ENCODE measurements around the gene PGC. TPM values are rescaled to one million over a fixed set of nuclear protein-coding genes. Genes with fewer than 3 reads are reported as not detected.
A peak's percentile ranks its signal among the peaks of the same experiment; 100 is the strongest.

Gene PGC
- total and polyA plus RNA-seq, 10 donors = 0.26 to 0.74 (median 0.48) TPM; not detected in 7

DNA sequence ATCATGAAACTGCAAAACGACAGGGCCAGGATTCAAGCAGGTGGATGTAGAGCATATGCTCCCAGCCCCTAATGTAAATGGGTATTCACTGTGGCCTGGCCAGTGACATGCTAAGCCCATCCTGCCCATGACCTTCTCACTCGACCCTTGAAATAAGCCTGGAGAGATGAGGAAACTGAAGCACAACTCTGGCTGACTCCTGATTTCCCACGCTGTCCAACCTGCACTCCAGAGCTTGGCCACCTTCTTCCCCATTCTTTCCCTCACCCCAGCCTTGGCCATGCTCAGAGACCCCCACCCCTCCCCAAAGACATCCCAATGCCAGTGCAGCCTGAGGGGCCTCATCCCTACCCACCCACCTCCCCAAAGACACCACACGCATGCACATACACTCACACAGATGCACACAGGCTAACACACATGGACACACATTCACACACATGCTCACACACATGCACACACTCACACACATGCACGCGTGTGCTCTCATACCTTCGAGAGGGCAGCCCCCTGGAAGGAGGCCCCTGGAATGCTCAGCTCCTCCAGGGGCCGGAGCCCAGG lies 24.1 kb downstream of the PGC start:
- H3K27me3 ChIP-seq (replicated peaks in 1 of 7) = no peaks in the 10 kb centered on the region
- intact Hi-C loops (cut with DNase I; ENCODE audit: low total_unique reads) = no loop called here
- 29 to 43% (median 33%) methylated on average over 8 of the region's 8 CpGs for whole genome bisulfite sequencing, 5 donors
- TF ChIP-seq POLR2A (IDR thresholded peaks at IDR 0.05) = no peak
- TF ChIP-seq, protein P1, sequence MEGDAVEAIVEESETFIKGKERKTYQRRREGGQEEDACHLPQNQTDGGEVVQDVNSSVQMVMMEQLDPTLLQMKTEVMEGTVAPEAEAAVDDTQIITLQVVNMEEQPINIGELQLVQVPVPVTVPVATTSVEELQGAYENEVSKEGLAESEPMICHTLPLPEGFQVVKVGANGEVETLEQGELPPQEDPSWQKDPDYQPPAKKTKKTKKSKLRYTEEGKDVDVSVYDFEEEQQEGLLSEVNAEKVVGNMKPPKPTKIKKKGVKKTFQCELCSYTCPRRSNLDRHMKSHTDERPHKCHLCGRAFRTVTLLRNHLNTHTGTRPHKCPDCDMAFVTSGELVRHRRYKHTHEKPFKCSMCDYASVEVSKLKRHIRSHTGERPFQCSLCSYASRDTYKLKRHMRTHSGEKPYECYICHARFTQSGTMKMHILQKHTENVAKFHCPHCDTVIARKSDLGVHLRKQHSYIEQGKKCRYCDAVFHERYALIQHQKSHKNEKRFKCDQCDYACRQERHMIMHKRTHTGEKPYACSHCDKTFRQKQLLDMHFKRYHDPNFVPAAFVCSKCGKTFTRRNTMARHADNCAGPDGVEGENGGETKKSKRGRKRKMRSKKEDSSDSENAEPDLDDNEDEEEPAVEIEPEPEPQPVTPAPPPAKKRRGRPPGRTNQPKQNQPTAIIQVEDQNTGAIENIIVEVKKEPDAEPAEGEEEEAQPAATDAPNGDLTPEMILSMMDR (IDR thresholded peaks at IDR 0.05 in 8 of 11, conservative IDR thresholded peaks at IDR 0.05 in 3 of 11) = no peak
- no peak for TF ChIP-seq POLR2AphosphoS5 (IDR thresholded peaks at IDR 0.05)
- H3K4me3 ChIP-seq = peak overlapping the region; percentile 9 to 74 (median 40)
- peak overlapping the region; percentile 80 to 100 (median 94) for H3K27ac ChIP-seq
- peaks cover 0 to 24% (median 0%) of the 10 kb centered on the region in 6 donors for H3K36me3 ChIP-seq
- peaks cover 42 to 100% (median 98%) of the 10 kb centered on the region in 6 donors for H3K4me1 ChIP-seq
- no peak for DNase-seq
- no peaks in the 10 kb centered on the region for H3K9me3 ChIP-seq

DNA sequence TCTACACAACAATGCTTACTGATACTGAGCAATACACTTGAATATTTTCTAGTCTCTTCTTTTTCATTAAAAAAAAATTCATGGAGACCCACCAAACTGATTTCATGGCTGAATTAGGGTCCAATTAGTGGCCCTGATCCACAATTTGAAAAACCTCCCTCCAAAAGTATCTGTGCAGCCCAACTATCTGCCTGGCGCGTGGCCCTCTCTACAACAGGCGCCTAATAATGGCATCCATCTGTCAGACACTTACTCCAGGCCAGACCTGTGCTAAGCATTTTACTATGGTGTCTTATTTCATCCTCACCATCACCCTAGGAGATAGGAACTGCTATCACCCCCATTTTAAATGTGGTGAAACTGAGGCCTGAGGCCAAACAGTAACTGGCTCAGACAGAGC lies 25.8 kb downstream of the PGC start:
- DNase-seq = no peak
- Histone ChIP-seq H3K4me1 (peaks cover 44 to 100% (median 98%) of the 10 kb centered on the region in 6 donors), H3K9me3 (no peaks in the 10 kb centered on the region), H3K27ac (peak overlapping the region in 5 of 8 donors; percentile 4 to 100 (median 99)), H3K36me3 (peaks cover 0 to 20% (median 0%) of the 10 kb centered on the region in 6 donors), H3K4me3 (peak overlapping the region in 4 of 8 donors; percentile 42 to 74 (median 48)), H3K27me3 (replicated peaks in 1 of 7) (no peaks in the 10 kb centered on the region)
- WGBS, 5 donors = 94 to 99% (median 95%) methylated on average over 3 of the region's 3 CpGs
- TF ChIP-seq, protein P1 (IDR thresholded peaks at IDR 0.05 in 8 of 11, conservative IDR thresholded peaks at IDR 0.05 in 3 of 11) = no peak
- TF ChIP-seq POLR2AphosphoS5 (IDR thresholded peaks at IDR 0.05) = no peak
- TF ChIP-seq POLR2A (IDR thresholded peaks at IDR 0.05) = no peak
- intact Hi-C loops (cut with DNase I; ENCODE audit: low total_unique reads) = no loop called here

DNA sequence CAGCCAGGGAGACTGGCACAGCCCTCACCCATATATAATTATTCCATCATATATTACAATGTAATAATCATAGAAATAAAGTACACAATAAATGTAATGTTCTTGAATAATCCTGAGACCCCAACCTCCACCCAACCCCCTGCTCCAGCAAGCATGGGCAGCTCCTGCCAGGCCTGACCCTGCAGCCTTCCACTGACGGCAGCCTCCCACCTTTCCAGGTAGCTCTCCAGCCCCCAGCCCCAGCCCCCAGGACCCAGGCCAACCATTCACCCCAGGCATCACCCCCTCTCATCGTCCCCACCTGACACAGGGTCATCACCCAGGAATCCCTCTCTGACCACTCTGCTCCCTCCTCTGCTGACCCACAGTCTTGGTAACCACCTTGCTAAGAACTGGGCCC lies 26.4 kb downstream of the PGC start:
- Histone ChIP-seq H3K9me3 (no peaks in the 10 kb centered on the region), H3K36me3 (peaks cover 0 to 17% (median 0%) of the 10 kb centered on the region in 6 donors), H3K4me1 (peaks cover 48 to 100% (median 98%) of the 10 kb centered on the region in 6 donors), H3K4me3 (peak overlapping the region in 2 of 8 donors; percentile 13 to 74), H3K27me3 (replicated peaks in 1 of 7) (no peaks in the 10 kb centered on the region), H3K27ac (peak overlapping the region in 5 of 8 donors; percentile 15 to 100 (median 99))
- no peak for DNase-seq
- WGBS, 5 donors = 77 to 100% (median 87%) methylated on average over 2 of the region's 2 CpGs
- intact Hi-C loops (cut with DNase I; ENCODE audit: low total_unique reads) = no loop called here
- TF ChIP-seq POLR2AphosphoS5 (IDR thresholded peaks at IDR 0.05) (no peak), POLR2A (IDR thresholded peaks at IDR 0.05) (no peak)
- TF ChIP-seq, protein P1 (IDR thresholded peaks at IDR 0.05 in 8 of 11, conservative IDR thresholded peaks at IDR 0.05 in 3 of 11) = no peak

DNA sequence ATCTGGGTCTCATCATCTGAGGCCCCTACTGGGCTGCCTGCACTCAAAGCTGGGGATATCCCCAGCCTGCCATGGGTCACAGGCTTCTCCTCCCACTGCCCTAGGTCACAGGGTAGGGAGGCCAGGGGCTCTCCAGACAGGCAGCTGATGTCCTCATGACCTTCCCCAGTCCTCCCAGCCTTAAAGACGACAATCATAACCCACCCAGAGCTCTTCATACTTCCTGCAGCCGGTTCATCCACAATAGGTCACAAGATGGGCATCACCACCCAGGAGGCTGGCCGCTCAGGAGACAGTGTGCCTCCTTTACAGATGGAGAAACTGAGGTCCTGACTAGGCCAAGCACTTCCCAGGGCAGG lies 27.0 kb downstream of the PGC start:
- peaks cover 0 to 17% (median 0%) of the 10 kb centered on the region in 6 donors for H3K36me3 ChIP-seq
- H3K27ac ChIP-seq = peak overlapping the region in 7 of 8 donors; percentile 15 to 100 (median 54)
- TF ChIP-seq POLR2AphosphoS5 (IDR thresholded peaks at IDR 0.05) (peak in 1 of 3 donors; percentile 15), POLR2A (IDR thresholded peaks at IDR 0.05) (no peak)
- H3K27me3 ChIP-seq (replicated peaks in 1 of 7) = no peaks in the 10 kb centered on the region
- H3K4me3 ChIP-seq = peak overlapping the region in 2 of 8 donors; percentile 13 to 74
- intact Hi-C loops (cut with DNase I; ENCODE audit: low total_unique reads) = no loop called here
- peaks cover 42 to 100% (median 98%) of the 10 kb centered on the region in 6 donors for H3K4me1 ChIP-seq
- WGBS, 5 donors = 65 to 80% (median 69%) methylated on average over 1 to 3 of the region's 3 CpGs
- no peaks in the 10 kb centered on the region for H3K9me3 ChIP-seq
- DNase-seq = no peak
